HL-60 (cell line): Measurements from ENCODE around the gene NOD2.

Source experiments
- DNase-seq, 2 experiments: peaks; one replicate each; pipeline ENCODE4 v3.0.0-alpha.2; 2010 to 2020; ENCODE audit warnings: low read depth in 1 of 2, low spot score in 1 of 2
- H3K27ac ChIP-seq: fragments of 250-450 bp; sonication (Bioruptor Pico); replicated peaks from 2 replicates; pipeline ENCODE4 v1.5.1; 2020; ENCODE audit warnings: mild to moderate bottlenecking, moderate library complexity
- H3K27me3 ChIP-seq: fragments of 250-450 bp; sonication (Bioruptor Pico); 2 replicates; pipeline ENCODE4 v1.5.1; 2021; ENCODE audit warnings: mild to moderate bottlenecking, moderate library complexity; ENCODE audit not compliant: insufficient read depth, poor library complexity, severe bottlenecking
- H3K4me3 ChIP-seq: replicated peaks from 2 replicates; pipeline ENCODE4 v1.5.1; 2011; ENCODE audit warnings: mild to moderate bottlenecking, control low read depth, low read length; ENCODE audit not compliant: insufficient read depth
- CTCF ChIP-seq: IDR thresholded peaks from one replicate; pipeline ENCODE4 v1.5.1; 2011; ENCODE audit warnings: low read length, control low read depth, inconsistent platforms; ENCODE audit not compliant: insufficient read depth
- GABPA ChIP-seq: IDR thresholded peaks from 2 replicates; pipeline ENCODE4 v1.6.1; 2012; ENCODE audit warnings: low read depth
- POLR2AphosphoS5 ChIP-seq: IDR thresholded peaks from 2 replicates; pipeline ENCODE4 v1.6.1; 2012; ENCODE audit warnings: low read depth
- SPI1 ChIP-seq: IDR thresholded peaks from 2 replicates; pipeline ENCODE4 v1.6.1; 2012; ENCODE audit warnings: low read depth, mild to moderate bottlenecking, borderline replicate concordance
- TF ChIP-seq, protein P1 (sequence below): IDR thresholded peaks from 2 replicates; pipeline ENCODE4 v1.6.1; 2012; ENCODE audit warnings: low read depth; ENCODE audit not compliant: insufficient replicate concordance

NOD2 gene

DNA sequence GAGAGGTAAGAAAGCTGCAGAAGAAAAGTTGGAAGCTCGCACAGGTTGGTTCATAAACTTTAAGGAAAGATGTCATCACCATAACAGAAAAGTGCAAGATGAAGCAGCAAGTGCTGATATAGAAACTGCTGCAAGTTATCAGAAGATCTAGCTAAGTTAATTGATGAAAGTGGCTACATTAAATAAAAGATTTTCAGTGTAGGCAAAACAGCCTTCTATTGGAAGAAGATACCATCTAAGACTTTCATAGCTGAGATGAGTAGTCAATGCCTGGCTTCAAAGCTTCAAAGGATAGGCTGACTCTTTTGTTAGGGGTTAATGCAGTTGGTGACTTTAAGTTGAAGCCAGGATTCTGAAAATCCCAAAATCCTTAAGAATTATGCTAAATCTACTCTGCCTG lies 72.5 kb downstream of the NOD2 start:
- no peak overlapping the region for H3K27ac ChIP-seq
- no peaks in the 10 kb centered on the region for H3K27me3 ChIP-seq
- TF ChIP-seq GABPA (no peak), SPI1 (no peak), POLR2AphosphoS5 (no peak), CTCF (no peak)
- TF ChIP-seq, protein P1, sequence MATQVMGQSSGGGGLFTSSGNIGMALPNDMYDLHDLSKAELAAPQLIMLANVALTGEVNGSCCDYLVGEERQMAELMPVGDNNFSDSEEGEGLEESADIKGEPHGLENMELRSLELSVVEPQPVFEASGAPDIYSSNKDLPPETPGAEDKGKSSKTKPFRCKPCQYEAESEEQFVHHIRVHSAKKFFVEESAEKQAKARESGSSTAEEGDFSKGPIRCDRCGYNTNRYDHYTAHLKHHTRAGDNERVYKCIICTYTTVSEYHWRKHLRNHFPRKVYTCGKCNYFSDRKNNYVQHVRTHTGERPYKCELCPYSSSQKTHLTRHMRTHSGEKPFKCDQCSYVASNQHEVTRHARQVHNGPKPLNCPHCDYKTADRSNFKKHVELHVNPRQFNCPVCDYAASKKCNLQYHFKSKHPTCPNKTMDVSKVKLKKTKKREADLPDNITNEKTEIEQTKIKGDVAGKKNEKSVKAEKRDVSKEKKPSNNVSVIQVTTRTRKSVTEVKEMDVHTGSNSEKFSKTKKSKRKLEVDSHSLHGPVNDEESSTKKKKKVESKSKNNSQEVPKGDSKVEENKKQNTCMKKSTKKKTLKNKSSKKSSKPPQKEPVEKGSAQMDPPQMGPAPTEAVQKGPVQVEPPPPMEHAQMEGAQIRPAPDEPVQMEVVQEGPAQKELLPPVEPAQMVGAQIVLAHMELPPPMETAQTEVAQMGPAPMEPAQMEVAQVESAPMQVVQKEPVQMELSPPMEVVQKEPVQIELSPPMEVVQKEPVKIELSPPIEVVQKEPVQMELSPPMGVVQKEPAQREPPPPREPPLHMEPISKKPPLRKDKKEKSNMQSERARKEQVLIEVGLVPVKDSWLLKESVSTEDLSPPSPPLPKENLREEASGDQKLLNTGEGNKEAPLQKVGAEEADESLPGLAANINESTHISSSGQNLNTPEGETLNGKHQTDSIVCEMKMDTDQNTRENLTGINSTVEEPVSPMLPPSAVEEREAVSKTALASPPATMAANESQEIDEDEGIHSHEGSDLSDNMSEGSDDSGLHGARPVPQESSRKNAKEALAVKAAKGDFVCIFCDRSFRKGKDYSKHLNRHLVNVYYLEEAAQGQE: no peak
- DNase-seq: no peak
- H3K4me3 ChIP-seq: no peak overlapping the region

- H3K27me3 ChIP-seq: no peaks in the 10 kb centered on the region
- H3K4me3 ChIP-seq: no peak overlapping the region
- TF ChIP-seq, protein P1: no peak
- TF ChIP-seq SPI1 (no peak), POLR2AphosphoS5 (no peak), GABPA (no peak), CTCF (no peak)
- no peak for DNase-seq
- H3K27ac ChIP-seq: no peak overlapping the region
Measured at GRCh38 chr16:50767197-50767596, 73.8 kb downstream of the NOD2 start.

DNA sequence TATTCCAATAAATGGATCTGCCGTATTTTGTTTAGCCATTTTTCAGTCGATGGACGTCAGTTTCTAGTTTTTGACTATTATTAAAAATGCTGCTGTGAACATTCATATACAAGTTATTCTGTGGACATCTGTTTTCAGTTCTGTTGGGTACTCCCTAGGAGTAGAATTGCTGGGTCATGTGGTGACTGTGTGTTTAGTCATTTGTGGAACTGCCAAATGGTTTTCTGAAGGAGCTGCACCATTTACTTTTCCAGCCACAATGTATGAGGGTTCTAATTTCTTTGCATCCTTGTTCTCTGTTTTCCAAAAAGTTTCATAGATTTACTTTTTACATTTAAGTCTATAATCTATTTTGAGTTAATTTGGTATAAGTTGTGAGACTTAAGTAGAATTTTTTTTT lies 78.0 kb downstream of the NOD2 start:
- Histone ChIP-seq H3K27me3 (no peaks in the 10 kb centered on the region), H3K4me3 (no peak overlapping the region), H3K27ac (no peak overlapping the region)
- no peak for TF ChIP-seq CTCF
- TF ChIP-seq SPI1: no peak
- no peak for DNase-seq

DNA sequence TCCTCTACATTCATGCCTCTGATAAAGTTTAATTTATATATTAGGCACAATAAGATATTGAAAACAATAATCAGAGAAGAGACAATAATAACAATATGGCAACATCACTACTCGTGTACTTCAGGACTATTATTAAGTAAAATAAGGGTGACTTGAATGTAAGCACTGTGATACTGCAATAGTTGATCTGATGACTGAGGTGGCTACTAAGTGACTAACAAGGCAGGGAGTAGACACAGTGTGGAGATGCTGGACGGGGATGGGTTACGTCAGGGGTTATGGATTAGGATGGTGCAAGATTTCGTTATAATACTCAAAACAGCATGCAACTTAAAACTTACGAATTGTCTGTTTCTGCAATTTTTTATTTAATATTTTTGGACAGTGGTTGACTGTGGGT lies 81.0 kb downstream of the NOD2 start:
- Histone ChIP-seq H3K27ac (no peak overlapping the region), H3K27me3 (no peaks in the 10 kb centered on the region), H3K4me3 (no peak overlapping the region)
- no peak for DNase-seq
- no peak for TF ChIP-seq POLR2AphosphoS5
- TF ChIP-seq GABPA: no peak
- TF ChIP-seq, protein P1: no peak
- no peak for TF ChIP-seq CTCF
- TF ChIP-seq SPI1: no peak
